OCI-LY1 (cell line): ENCODE results near the gene HNRNPF.

Experiments
- H2AFZ ChIP-seq: fragments of 200-600 bp; sonication (generic), shearing (Covaris generic); 2 replicates; pipeline ENCODE4 v1.6.0; 2014; ENCODE audit warnings: antibody characterized with exemption, mild to moderate bottlenecking, low read length
- H3F3A ChIP-seq: fragments of 200-600 bp; sonication (generic), shearing (Covaris generic); 2 replicates; pipeline ENCODE4 v1.6.0; 2014; ENCODE audit warnings: mild to moderate bottlenecking, antibody characterized with exemption, low read length, moderate library complexity; ENCODE audit not compliant: insufficient read depth
- H3K27ac ChIP-seq: fragments of 200-600 bp; sonication (generic); 2 replicates; pipeline ENCODE4 v1.5.1; 2014; ENCODE audit warnings: low read length, mixed run types, mild to moderate bottlenecking, low read depth; ENCODE audit not compliant: poor library complexity, severe bottlenecking
- H3K27me3 ChIP-seq: fragments of 200-600 bp; sonication (generic); 2 replicates; pipeline ENCODE4 v1.6.0; 2014; ENCODE audit warnings: antibody characterized with exemption, mild to moderate bottlenecking, low read length, moderate library complexity; ENCODE audit not compliant: insufficient read depth
- H3K36me3 ChIP-seq: fragments of 200-600 bp; sonication (generic); 2 replicates; pipeline ENCODE4 v1.6.1; 2014; ENCODE audit warnings: mild to moderate bottlenecking, antibody characterized with exemption, low read length, moderate library complexity, mixed read lengths; ENCODE audit not compliant: insufficient read depth
- H3K4me1 ChIP-seq: fragments of 200-600 bp; sonication (generic); 2 replicates; pipeline ENCODE4 v1.5.1; 2014; ENCODE audit warnings: mild to moderate bottlenecking, low read length, moderate library complexity; ENCODE audit not compliant: insufficient read depth, severe bottlenecking
- H3K4me2 ChIP-seq: fragments of 200-600 bp; sonication (generic), shearing (Covaris generic); 2 replicates; pipeline ENCODE4 v1.6.1; 2014; ENCODE audit warnings: low read length
- H3K4me3 ChIP-seq: fragments of 200-600 bp; sonication (generic); 2 replicates; pipeline ENCODE4 v1.5.1; 2014; ENCODE audit warnings: low read length, low read depth, mild to moderate bottlenecking, mixed read lengths; ENCODE audit not compliant: poor library complexity, severe bottlenecking
- H3K79me2 ChIP-seq: fragments of 200-600 bp; shearing (Covaris generic); 2 replicates; pipeline ENCODE4 v1.6.1; 2016; ENCODE audit warnings: mixed run types, low read length, mixed read lengths; ENCODE audit not compliant: insufficient read depth
- H3K9ac ChIP-seq: fragments of 200-600 bp; sonication (generic), shearing (Covaris generic); 2 replicates; pipeline ENCODE4 v1.6.1; 2014; ENCODE audit warnings: mild to moderate bottlenecking, low read length, mixed read lengths
- H3K9me2 ChIP-seq: fragments of 200-600 bp; sonication (generic), shearing (Covaris generic); 2 replicates; pipeline ENCODE4 v1.6.1; 2014; ENCODE audit warnings: low read depth, mild to moderate bottlenecking, low read length, mixed read lengths
- H3K9me3 ChIP-seq: fragments of 200-600 bp; shearing (Covaris generic); 2 replicates; pipeline ENCODE4 v1.6.1; 2014; ENCODE audit warnings: low read length, mixed read lengths
- H4K20me1 ChIP-seq: fragments of 200-600 bp; sonication (generic), shearing (Covaris generic); 2 replicates; pipeline ENCODE4 v1.6.0; 2016; ENCODE audit warnings: mild to moderate bottlenecking, low read length; ENCODE audit not compliant: insufficient read depth
- EZH2 ChIP-seq: fragments of 200-600 bp; sonication (generic), shearing (Covaris generic); IDR thresholded peaks from 2 replicates; pipeline ENCODE4 v1.8.0; 2017; ENCODE audit warnings: borderline replicate concordance, mixed run types, mild to moderate bottlenecking, antibody characterized with exemption, low read length, moderate library complexity, mixed read lengths
- TF ChIP-seq, protein P1 (sequence below): fragments of 200-600 bp; sonication (generic), shearing (Covaris generic); IDR thresholded peaks from 2 replicates; pipeline ENCODE4 v1.5.1; 2017; ENCODE audit warnings: mild to moderate bottlenecking, antibody characterized with exemption, low read length, moderate library complexity, mixed read lengths

Gene HNRNPF

DNA sequence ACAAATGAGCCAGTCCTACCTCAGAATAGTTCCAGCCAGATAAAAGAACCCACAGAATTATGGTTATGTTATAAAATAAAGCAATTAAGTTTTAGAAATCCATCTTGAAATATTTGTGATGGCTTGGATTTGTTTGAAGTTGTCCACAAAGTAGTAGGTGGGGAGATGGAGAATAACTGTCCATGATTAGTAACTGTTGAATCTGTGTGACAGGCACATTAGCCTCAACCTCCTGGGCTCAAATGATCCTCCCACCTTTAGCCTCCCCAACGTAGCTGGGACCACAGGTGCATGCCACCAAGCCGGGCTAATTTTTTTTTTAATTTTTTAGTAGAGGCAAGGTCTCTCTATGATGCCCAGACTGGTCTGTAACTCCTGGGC lies 10.1 kb downstream of the HNRNPF start:
- Histone ChIP-seq H4K20me1 (0 out of 2 replicates have a peak, but pooled peaks cover 7% of the 10 kb centered on the region), H2AFZ (no peak overlapping the region), H3K9me2 (no peaks in the 10 kb centered on the region), H3K36me3 (peaks cover 79% of the 10 kb centered on the region), H3K27me3 (no peaks in the 10 kb centered on the region), H3F3A (no peaks in the 10 kb centered on the region; the same call in 1 of the 2 replicates), H3K9me3 (no peaks in the 10 kb centered on the region), H3K4me2 (peak overlapping the region; percentile 71), H3K4me3 (peak overlapping the region; percentile 82), H3K27ac (peak overlapping the region; percentile 80), H3K4me1 (peaks cover 82% of the 10 kb centered on the region), H3K79me2 (peaks cover 93% of the 10 kb centered on the region), H3K9ac (peak overlapping the region; percentile 84; the same call in 1 of the 2 replicates)
- TF ChIP-seq EZH2, result no peak
- TF ChIP-seq, protein P1, sequence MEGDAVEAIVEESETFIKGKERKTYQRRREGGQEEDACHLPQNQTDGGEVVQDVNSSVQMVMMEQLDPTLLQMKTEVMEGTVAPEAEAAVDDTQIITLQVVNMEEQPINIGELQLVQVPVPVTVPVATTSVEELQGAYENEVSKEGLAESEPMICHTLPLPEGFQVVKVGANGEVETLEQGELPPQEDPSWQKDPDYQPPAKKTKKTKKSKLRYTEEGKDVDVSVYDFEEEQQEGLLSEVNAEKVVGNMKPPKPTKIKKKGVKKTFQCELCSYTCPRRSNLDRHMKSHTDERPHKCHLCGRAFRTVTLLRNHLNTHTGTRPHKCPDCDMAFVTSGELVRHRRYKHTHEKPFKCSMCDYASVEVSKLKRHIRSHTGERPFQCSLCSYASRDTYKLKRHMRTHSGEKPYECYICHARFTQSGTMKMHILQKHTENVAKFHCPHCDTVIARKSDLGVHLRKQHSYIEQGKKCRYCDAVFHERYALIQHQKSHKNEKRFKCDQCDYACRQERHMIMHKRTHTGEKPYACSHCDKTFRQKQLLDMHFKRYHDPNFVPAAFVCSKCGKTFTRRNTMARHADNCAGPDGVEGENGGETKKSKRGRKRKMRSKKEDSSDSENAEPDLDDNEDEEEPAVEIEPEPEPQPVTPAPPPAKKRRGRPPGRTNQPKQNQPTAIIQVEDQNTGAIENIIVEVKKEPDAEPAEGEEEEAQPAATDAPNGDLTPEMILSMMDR, result no peak

DNA sequence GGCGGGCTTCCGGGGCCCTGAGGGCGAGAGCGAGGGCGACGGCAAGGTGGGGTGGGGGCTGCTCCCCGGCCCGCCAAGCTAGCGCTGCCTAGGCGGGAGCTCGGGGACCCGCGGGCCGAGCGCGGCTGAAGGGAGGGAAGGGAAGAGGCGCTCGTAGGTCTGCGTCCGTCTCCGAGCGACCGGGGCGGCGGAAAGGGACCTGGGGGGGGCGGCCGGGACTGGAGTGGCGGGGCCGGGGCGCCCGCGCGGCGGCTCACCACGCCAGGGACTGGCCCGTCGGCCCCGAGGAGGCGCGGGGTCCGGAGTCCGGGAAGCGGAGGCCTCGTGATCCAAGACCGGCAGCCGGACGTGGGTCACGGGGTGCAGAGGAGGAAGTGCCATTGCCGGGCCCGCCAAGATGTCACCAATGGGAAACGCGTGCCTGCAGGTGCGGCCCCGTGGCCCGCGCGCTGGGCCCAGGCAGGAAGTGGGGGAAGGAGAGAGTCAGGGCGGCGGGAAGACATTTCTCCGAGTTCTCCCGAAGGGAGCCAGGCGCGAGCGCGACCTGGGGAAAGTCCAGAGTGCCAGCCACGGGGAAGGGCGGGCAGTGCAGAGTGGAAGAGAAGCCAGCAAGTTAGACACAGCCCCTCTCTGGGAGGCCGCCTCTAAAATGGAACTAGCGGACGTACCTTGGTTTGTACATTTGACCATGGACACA lies 11.9 kb downstream of the HNRNPF start:
- Histone ChIP-seq H3K79me2 (peaks cover 79% of the 10 kb centered on the region), H2AFZ (no peak overlapping the region), H3K9ac (peak overlapping the region; percentile 84), H3F3A (no peaks in the 10 kb centered on the region; the same call in 1 of the 2 replicates), H3K4me3 (peak overlapping the region; percentile 82), H3K27me3 (no peaks in the 10 kb centered on the region), H3K27ac (peak overlapping the region; percentile 80), H3K4me1 (peaks cover 67% of the 10 kb centered on the region), H3K4me2 (peak overlapping the region; percentile 71), H3K9me3 (no peaks in the 10 kb centered on the region), H3K36me3 (peaks cover 79% of the 10 kb centered on the region), H3K9me2 (no peaks in the 10 kb centered on the region), H4K20me1 (0 out of 2 replicates have a peak, but pooled peaks cover 7% of the 10 kb centered on the region)
- TF ChIP-seq, protein P1, result no peak
- TF ChIP-seq EZH2, result no peak

DNA sequence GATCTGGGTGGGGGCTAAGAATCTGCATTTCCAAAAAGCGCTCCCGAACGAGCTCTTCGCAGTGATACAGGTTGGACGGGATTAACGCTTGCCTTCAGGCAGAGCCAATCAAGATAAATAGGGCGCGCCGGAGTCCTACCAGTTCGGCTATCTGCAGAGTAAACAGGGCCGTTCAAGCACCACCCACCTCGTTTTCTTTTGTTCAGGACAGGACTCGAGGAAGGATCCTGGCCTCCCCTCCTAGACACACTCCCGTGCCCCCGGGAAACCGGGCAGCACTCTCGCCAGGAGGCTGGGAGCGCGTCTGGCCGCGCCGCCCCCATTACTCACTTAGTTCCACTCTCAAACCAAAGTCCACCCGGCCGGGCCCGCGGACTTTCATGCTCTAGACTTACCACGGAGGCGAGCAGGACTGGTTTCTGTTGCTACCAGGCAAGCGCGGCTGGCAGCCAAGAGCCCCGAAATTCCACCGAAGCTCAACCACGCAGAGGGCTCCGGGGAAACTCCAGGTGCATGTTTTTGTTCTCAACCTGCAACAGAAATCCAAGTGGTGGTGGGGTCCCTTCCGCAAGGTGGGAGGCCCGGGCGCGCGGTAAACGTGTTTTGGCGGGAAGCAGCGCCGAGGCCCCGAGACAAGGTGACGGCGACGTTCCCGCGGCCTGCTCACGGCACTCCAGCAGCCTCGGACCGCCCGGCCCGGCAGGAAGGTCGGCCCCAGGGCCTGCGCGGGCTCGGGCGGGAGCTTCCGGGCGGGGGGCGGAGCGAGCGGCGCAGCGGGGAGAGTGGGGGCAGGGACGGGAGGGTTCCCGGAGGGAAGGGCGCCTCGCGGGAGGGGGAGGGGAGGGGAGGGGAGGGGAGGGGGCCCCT lies 12.7 kb downstream of the HNRNPF start:
- Histone ChIP-seq H3K4me1 (peaks cover 59% of the 10 kb centered on the region), H3K9ac (peak overlapping the region; percentile 84), H4K20me1 (0 out of 2 replicates have a peak, but pooled peaks cover 7% of the 10 kb centered on the region), H3K9me3 (no peaks in the 10 kb centered on the region), H2AFZ (no peak overlapping the region), H3K4me2 (peak overlapping the region; percentile 88), H3K36me3 (peaks cover 79% of the 10 kb centered on the region), H3K9me2 (no peaks in the 10 kb centered on the region), H3K79me2 (peaks cover 72% of the 10 kb centered on the region), H3K4me3 (peak overlapping the region; percentile 82), H3F3A (no peaks in the 10 kb centered on the region), H3K27me3 (no peaks in the 10 kb centered on the region), H3K27ac (peak overlapping the region; percentile 80)
- no peak for TF ChIP-seq EZH2
- TF ChIP-seq, protein P1, result no peak
